Progenitor cell of endocrine pancreas (in vitro differentiated cells): Measurements from ENCODE around the gene ZBTB40. TPM values are rescaled to one million over a fixed set of nuclear protein-coding genes. Genes with fewer than 3 reads are reported as not detected.

ENCODE experiments used
- DNase-seq: peaks from one replicate; pipeline ENCODE4 v3.0.0; 2021; ENCODE audit warnings: low spot score; ENCODE audit not compliant: unreplicated experiment
- H3K27ac Mint-ChIP-seq: 2 replicates; pipeline ENCODE4 v1.8.0; 2021; ENCODE audit warnings: mild to moderate bottlenecking, moderate library complexity, mixed read lengths
- H3K27me3 Mint-ChIP-seq: 2 replicates; pipeline ENCODE4 v1.8.0; 2021; ENCODE audit warnings: mixed read lengths
- H3K36me3 Mint-ChIP-seq: 2 replicates; pipeline ENCODE4 v1.8.0; 2022; ENCODE audit warnings: mixed read lengths; ENCODE audit not compliant: insufficient read depth
- H3K4me1 Mint-ChIP-seq: 2 replicates; pipeline ENCODE4 v1.8.0; 2021; ENCODE audit warnings: low read depth, mixed read lengths
- H3K4me3 Mint-ChIP-seq: 2 replicates; pipeline ENCODE4 v1.8.0; 2021; ENCODE audit warnings: low read depth, mild to moderate bottlenecking, moderate library complexity, mixed read lengths
- H3K9me3 Mint-ChIP-seq: 2 replicates; pipeline ENCODE4 v1.8.0; 2021; ENCODE audit warnings: low read depth, mixed read lengths
- CTCF ChIP-seq: fragments of 200-600 bp; sonication (generic); IDR thresholded peaks from one replicate; pipeline ENCODE4 v1.5.0; 2021; ENCODE audit warnings: antibody characterized with exemption, mild to moderate bottlenecking; ENCODE audit not compliant: unreplicated experiment
- total RNA-seq: library from RNA; stranded (reverse); gene quantifications from 2 replicates; pipeline ENCODE4 v1.2.1, GENCODE V29; 2021

ZBTB40 gene
- total RNA-seq, 1 donor from 2014 or later, result 40.9 TPM

GRCh38 chr1:22494144-22494543 is 42.5 kb downstream of the ZBTB40 start:
- no peak overlapping the region for H3K27ac Mint-ChIP-seq
- peaks cover 6% of the 10 kb centered on the region for H3K4me1 Mint-ChIP-seq
- peaks cover 17% of the 10 kb centered on the region for H3K36me3 Mint-ChIP-seq
- DNase-seq, result no peak
- H3K9me3 Mint-ChIP-seq, result no peaks in the 10 kb centered on the region
- no peak for TF ChIP-seq CTCF
- H3K27me3 Mint-ChIP-seq, result no peaks in the 10 kb centered on the region
- no peak overlapping the region for H3K4me3 Mint-ChIP-seq

GRCh38 chr1:22494943-22495579 is 43.4 kb downstream of the ZBTB40 start:
- H3K9me3 Mint-ChIP-seq, result no peaks in the 10 kb centered on the region
- H3K4me3 Mint-ChIP-seq, result no peak overlapping the region
- peaks cover 9% of the 10 kb centered on the region for H3K4me1 Mint-ChIP-seq
- H3K27ac Mint-ChIP-seq, result no peak overlapping the region
- no peak for TF ChIP-seq CTCF
- no peak for DNase-seq
- H3K36me3 Mint-ChIP-seq, result peaks cover 17% of the 10 kb centered on the region
- no peaks in the 10 kb centered on the region for H3K27me3 Mint-ChIP-seq

GRCh38 chr1:22496536-22497160 is 45.0 kb downstream of the ZBTB40 start:
- H3K36me3 Mint-ChIP-seq, result peaks cover 20% of the 10 kb centered on the region
- no peaks in the 10 kb centered on the region for H3K9me3 Mint-ChIP-seq
- no peaks in the 10 kb centered on the region for H3K27me3 Mint-ChIP-seq
- no peak for TF ChIP-seq CTCF
- H3K27ac Mint-ChIP-seq, result no peak overlapping the region
- no peak overlapping the region for H3K4me3 Mint-ChIP-seq
- H3K4me1 Mint-ChIP-seq, result peaks cover 15% of the 10 kb centered on the region
- no peak for DNase-seq

- DNase-seq, result no peak
- Mint-ChIP-seq H3K27ac (no peak overlapping the region), H3K9me3 (no peaks in the 10 kb centered on the region)
These were observed 46.8 kb downstream of the ZBTB40 start for GRCh38 chr1:22498463-22498862.

GRCh38 chr1:22500058-22500457 is 48.4 kb downstream of the ZBTB40 start:
- no peak for DNase-seq
- H3K27me3 Mint-ChIP-seq, result no peaks in the 10 kb centered on the region
- no peaks in the 10 kb centered on the region for H3K9me3 Mint-ChIP-seq
- peak overlapping the region; percentile 0 for H3K27ac Mint-ChIP-seq
- H3K4me1 Mint-ChIP-seq, result peaks cover 26% of the 10 kb centered on the region
- TF ChIP-seq CTCF, result no peak
- H3K4me3 Mint-ChIP-seq, result no peak overlapping the region
- peaks cover 11% of the 10 kb centered on the region for H3K36me3 Mint-ChIP-seq

More at GRCh38 chr1:22498463-22498862, 46.8 kb downstream of the ZBTB40 start:
- peaks cover 21% of the 10 kb centered on the region for H3K4me1 Mint-ChIP-seq
- no peak overlapping the region for H3K4me3 Mint-ChIP-seq
- H3K36me3 Mint-ChIP-seq, result peaks cover 16% of the 10 kb centered on the region
- no peak for TF ChIP-seq CTCF
- H3K27me3 Mint-ChIP-seq, result no peaks in the 10 kb centered on the region
